ENCODE results near the gene GPC4. TPM values are rescaled to one million over a fixed set of nuclear protein-coding genes. Genes with fewer than 3 reads are reported as not detected.

Gene GPC4
- total RNA-seq, 6 experiments from 2014 or later = not detected

DNA sequence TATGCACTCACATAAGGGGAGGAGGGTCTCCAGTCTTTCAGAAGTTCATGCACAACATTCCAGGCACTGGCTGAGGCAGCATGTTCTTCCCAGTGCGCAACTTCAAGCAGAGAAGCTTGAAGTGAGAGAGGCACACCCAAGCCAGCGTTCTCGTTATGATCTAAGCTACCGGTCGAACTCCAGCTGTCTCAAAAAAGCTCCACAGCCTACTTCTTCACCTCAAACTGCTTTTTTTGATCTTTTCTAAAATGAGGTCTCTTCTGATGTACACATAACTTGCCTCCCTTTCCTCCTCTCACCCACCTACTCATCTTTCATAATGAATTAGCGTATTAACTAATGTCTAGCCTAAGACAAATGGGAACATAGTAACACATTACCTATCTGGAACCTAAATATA lies 25.3 kb downstream of the GPC4 start:
- no peaks in the 10 kb centered on the region for H3K4me1 Mint-ChIP-seq (ENCODE audit: low read depth)
- H3K9me3 Mint-ChIP-seq = peaks cover 17% of the 10 kb centered on the region
- no peaks in the 10 kb centered on the region for H3K36me3 Mint-ChIP-seq (ENCODE audit: low read depth)
- no peak for DNase-seq
- H3K27ac Mint-ChIP-seq = no peak overlapping the region
- TF ChIP-seq, protein P1, sequence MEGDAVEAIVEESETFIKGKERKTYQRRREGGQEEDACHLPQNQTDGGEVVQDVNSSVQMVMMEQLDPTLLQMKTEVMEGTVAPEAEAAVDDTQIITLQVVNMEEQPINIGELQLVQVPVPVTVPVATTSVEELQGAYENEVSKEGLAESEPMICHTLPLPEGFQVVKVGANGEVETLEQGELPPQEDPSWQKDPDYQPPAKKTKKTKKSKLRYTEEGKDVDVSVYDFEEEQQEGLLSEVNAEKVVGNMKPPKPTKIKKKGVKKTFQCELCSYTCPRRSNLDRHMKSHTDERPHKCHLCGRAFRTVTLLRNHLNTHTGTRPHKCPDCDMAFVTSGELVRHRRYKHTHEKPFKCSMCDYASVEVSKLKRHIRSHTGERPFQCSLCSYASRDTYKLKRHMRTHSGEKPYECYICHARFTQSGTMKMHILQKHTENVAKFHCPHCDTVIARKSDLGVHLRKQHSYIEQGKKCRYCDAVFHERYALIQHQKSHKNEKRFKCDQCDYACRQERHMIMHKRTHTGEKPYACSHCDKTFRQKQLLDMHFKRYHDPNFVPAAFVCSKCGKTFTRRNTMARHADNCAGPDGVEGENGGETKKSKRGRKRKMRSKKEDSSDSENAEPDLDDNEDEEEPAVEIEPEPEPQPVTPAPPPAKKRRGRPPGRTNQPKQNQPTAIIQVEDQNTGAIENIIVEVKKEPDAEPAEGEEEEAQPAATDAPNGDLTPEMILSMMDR (IDR thresholded peaks at IDR 0.05) = no peak
- no peaks in the 10 kb centered on the region for H3K27me3 Mint-ChIP-seq (ENCODE audit: insufficient read depth)
- no peak overlapping the region for H3K4me3 Mint-ChIP-seq

DNA sequence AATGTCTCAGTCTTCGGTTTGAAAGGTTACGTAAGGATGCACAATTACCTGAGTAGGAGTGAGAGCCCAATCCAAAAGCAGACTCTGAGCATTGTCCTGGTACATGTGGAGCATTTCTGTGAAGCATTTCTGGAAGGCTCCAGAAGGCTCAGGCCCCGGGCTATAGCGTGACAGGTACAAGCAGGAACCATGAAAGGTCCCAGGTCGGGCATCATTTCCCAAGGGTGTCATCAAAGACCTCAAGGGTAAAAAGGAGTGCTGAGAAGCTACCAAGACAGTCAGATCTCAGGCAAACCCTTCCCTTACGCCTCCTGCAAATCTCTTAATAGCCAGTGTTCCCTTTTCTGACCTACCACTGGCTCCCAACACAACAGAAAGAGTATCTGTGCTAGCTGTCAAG lies 30.8 kb downstream of the GPC4 start:
- Mint-ChIP-seq H3K4me3 (no peak overlapping the region), H3K27me3 (ENCODE audit: insufficient read depth) (no peaks in the 10 kb centered on the region), H3K4me1 (ENCODE audit: low read depth) (no peaks in the 10 kb centered on the region), H3K9me3 (peaks cover 9% of the 10 kb centered on the region), H3K27ac (no peak overlapping the region), H3K36me3 (ENCODE audit: low read depth) (no peaks in the 10 kb centered on the region)
- DNase-seq = no peak
- TF ChIP-seq, protein P1 (IDR thresholded peaks at IDR 0.05) = no peak

DNA sequence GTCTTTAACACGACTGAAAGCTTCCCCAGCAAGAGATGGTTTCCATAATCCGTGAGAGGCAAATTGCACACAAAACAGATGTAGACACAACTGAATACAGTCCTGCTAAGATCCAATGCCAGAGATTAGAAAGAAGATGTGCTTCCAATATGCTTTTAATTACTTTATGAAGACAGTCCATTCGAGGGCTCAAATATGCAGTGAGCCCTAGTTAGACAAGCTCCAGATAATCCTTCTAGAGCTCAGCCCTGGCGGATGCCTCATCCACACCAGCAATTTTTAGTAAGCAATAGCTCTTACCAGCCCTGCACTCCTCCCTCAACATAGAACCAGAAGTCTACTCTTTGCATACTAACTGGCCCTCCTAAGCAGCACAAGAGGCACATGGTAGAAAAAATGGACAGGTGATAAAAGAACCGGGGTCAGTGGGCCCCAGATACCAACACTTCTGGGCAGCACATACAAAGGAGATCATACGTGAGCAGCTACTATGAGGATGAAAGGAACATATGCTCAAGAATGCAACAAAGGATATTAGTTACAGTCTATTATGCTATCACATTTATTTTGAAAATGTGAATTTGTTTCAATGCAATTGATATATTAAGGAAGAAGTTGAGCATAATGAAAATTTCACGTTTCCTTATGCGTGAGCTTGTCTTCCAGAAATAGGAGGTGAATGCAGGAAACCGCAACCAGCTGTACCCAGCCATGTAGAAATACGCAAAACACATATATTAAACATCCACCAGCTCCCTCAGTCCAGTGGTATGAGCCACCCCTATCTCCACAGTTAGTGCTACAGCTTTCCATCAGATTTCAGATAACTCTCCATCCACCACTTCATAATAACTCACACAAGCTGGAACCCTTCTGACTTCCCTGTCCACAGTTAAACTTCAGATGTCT lies 34.3 kb downstream of the GPC4 start:
- Mint-ChIP-seq H3K9me3 (0 out of 2 replicates have a peak, but pooled peaks cover 4% of the 10 kb centered on the region), H3K27ac (no peak overlapping the region)

DNA sequence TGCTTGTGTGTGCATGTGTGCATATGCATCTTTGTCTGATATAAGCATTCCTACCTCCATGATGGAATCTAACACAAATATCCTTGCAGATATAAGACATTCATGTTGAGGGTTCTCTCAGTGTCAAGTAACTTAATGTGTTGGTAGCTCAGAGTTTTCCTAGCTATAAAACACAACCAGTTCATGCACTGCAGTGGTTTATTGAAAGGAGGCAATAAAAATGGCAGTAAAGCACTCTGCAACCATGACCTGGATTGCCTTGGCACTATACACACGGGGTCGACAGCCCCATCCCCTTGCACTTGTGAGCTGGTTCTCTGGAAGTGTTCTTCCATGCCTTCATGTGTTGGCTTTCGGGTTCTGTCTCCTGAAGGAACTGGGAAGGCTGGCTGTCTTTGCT lies 38.9 kb downstream of the GPC4 start:
- H3K27me3 Mint-ChIP-seq (ENCODE audit: insufficient read depth) = no peaks in the 10 kb centered on the region
- TF ChIP-seq, protein P1 (IDR thresholded peaks at IDR 0.05) = no peak
- no peak for DNase-seq
- H3K4me3 Mint-ChIP-seq = no peak overlapping the region
- peaks cover 9% of the 10 kb centered on the region for H3K9me3 Mint-ChIP-seq
- no peaks in the 10 kb centered on the region for H3K4me1 Mint-ChIP-seq (ENCODE audit: low read depth)
- H3K36me3 Mint-ChIP-seq (ENCODE audit: low read depth) = no peaks in the 10 kb centered on the region
- no peak overlapping the region for H3K27ac Mint-ChIP-seq

More for the DNA sequence above, 34.3 kb downstream of the GPC4 start:
- DNase-seq = no peak
- no peak overlapping the region for H3K4me3 Mint-ChIP-seq
- TF ChIP-seq, protein P1 (IDR thresholded peaks at IDR 0.05) = no peak
- H3K4me1 Mint-ChIP-seq (ENCODE audit: low read depth) = no peaks in the 10 kb centered on the region
- no peaks in the 10 kb centered on the region for H3K27me3 Mint-ChIP-seq (ENCODE audit: insufficient read depth)
- no peaks in the 10 kb centered on the region for H3K36me3 Mint-ChIP-seq (ENCODE audit: low read depth)

DNA sequence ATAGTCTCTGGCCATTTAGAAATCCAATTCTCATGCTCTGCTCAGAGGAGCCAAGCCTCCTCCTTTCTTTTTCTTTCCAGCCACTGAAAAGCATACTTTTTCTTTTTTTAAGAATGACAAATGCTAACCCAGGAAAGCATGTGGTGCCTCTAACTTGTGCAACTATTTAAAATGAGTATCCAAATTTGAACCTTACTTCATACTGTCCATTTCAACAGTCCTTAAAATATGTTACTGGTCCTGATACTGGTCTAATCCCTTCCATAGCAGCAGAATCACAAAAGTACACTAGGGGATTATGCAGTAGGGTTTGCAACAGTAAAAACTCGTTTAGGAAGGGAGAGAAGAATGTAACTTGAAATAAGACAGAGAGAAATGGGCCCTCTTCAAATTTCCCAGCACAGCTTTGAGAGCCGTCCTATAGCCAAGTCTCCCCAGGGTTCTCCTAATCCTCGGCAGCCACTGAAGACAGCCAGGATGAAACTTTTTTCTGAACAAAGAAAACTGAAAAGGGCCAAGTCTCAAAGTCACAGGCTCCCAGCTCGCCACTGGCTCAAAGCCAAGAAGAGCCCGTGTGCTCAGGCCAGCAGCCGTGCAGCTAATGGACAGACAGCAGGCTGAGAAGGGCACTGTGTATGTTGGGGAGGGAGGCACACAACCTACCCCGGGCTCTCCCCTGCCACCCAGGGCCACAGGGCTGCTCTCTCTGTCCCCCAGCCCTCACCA lies 39.5 kb downstream of the GPC4 start:
- Mint-ChIP-seq H3K9me3 (peaks cover 9% of the 10 kb centered on the region), H3K27ac (no peak overlapping the region), H3K4me3 (no peak overlapping the region), H3K36me3 (ENCODE audit: low read depth) (no peaks in the 10 kb centered on the region), H3K4me1 (ENCODE audit: low read depth) (no peaks in the 10 kb centered on the region), H3K27me3 (ENCODE audit: insufficient read depth) (no peaks in the 10 kb centered on the region)
- TF ChIP-seq, protein P1 (IDR thresholded peaks at IDR 0.05) = no peak
- DNase-seq = no peak
